ENCODE data around the gene THSD7B. TPM values are rescaled to one million over a fixed set of nuclear protein-coding genes. Genes with fewer than 3 reads are reported as not detected.
"Not testable (repeated sequence)": the region's sequence is repeated elsewhere in the genome, so short reads cannot be mapped to it uniquely, and the experiment has no call there.

THSD7B gene
- total RNA-seq, 1 donor from 2014 or later = 0.45 TPM

GRCh38 chr2:136917411-136917881 lies 152.1 kb downstream of the THSD7B start:
- no peak for DNase-seq
- ATAC-seq = no peak
- intact Hi-C loops (cut with micrococcal nuclease) = no loop called here

- ATAC-seq (no peak), DNase-seq (no peak)
- intact Hi-C loops (cut with micrococcal nuclease) = no loop called here
These were observed 154.3 kb downstream of the THSD7B start for GRCh38 chr2:136919682-136920081.

- intact Hi-C loops (cut with micrococcal nuclease) = no loop called here
- DNase-seq (no peak), ATAC-seq (no peak)
These were observed 155.4 kb downstream of the THSD7B start for GRCh38 chr2:136920652-136921333.

- no peak for ATAC-seq
- intact Hi-C loops (cut with micrococcal nuclease) = no loop called here
- DNase-seq = no peak
These were observed 161.8 kb downstream of the THSD7B start for GRCh38 chr2:136927156-136927555.

- intact Hi-C loops (cut with micrococcal nuclease) = no loop called here
- DNase-seq (no peak), ATAC-seq (no peak)
These were observed 164.2 kb downstream of the THSD7B start for GRCh38 chr2:136929531-136929930.

- DNase-seq (no peak), ATAC-seq (no peak)
- intact Hi-C loops (cut with micrococcal nuclease) = no loop called here
These were observed 167.4 kb downstream of the THSD7B start for GRCh38 chr2:136932700-136933099.

GRCh38 chr2:136935119-136935518 lies 169.8 kb downstream of the THSD7B start:
- ATAC-seq = no peak
- DNase-seq = no peak
- intact Hi-C loops (cut with micrococcal nuclease) = no loop called here

- no peak for ATAC-seq
- no peak for DNase-seq
- intact Hi-C loops (cut with micrococcal nuclease) = no loop called here
These were observed 190.7 kb downstream of the THSD7B start for GRCh38 chr2:136956050-136956449.

- ATAC-seq = no peak
- DNase-seq = no peak
- intact Hi-C loops (cut with micrococcal nuclease) = no loop called here
These were observed 191.7 kb downstream of the THSD7B start for GRCh38 chr2:136957044-136957443.

- intact Hi-C loops (cut with micrococcal nuclease) = no loop called here
- no peak for DNase-seq
- no peak for ATAC-seq
These were observed 196.9 kb downstream of the THSD7B start for GRCh38 chr2:136962105-136962725.

GRCh38 chr2:136966485-136966884 lies 201.1 kb downstream of the THSD7B start:
- peak; percentile 54 for ATAC-seq
- intact Hi-C loops (cut with micrococcal nuclease) = no loop called here
- DNase-seq = no peak

- ATAC-seq (no peak), DNase-seq (no peak)
- intact Hi-C loops (cut with micrococcal nuclease) = no loop called here
These were observed 215.0 kb downstream of the THSD7B start for GRCh38 chr2:136980303-136980702.

GRCh38 chr2:136981689-136982088 lies 216.3 kb downstream of the THSD7B start:
- ATAC-seq; DNase-seq; intact Hi-C loops (cut with micrococcal nuclease): not testable (repeated sequence)

- DNase-seq (no peak), ATAC-seq (no peak)
- intact Hi-C loops (cut with micrococcal nuclease) = no loop called here
These were observed 219.7 kb downstream of the THSD7B start for GRCh38 chr2:136985044-136985443.

GRCh38 chr2:136986605-136987221 lies 221.4 kb downstream of the THSD7B start:
- intact Hi-C loops (cut with micrococcal nuclease) = no loop called here
- ATAC-seq (no peak), DNase-seq (no peak)

- intact Hi-C loops (cut with micrococcal nuclease) = no loop called here
- DNase-seq (no peak), ATAC-seq (no peak)
These were observed 225.0 kb downstream of the THSD7B start for GRCh38 chr2:136990316-136990715.

GRCh38 chr2:136994793-136995192 lies 229.4 kb downstream of the THSD7B start:
- intact Hi-C loops (cut with micrococcal nuclease) = no loop called here
- no peak for ATAC-seq
- no peak for DNase-seq

GRCh38 chr2:136997557-136997956 lies 232.2 kb downstream of the THSD7B start:
- ATAC-seq = no peak
- DNase-seq = no peak
- intact Hi-C loops (cut with micrococcal nuclease) = no loop called here

GRCh38 chr2:137000811-137001210 lies 235.5 kb downstream of the THSD7B start:
- intact Hi-C loops (cut with micrococcal nuclease) = no loop called here
- DNase-seq = no peak

GRCh38 chr2:137002896-137003295 lies 237.6 kb downstream of the THSD7B start:
- DNase-seq = no peak
- ATAC-seq = no peak
- intact Hi-C loops (cut with micrococcal nuclease) = no loop called here

More at GRCh38 chr2:137000811-137001210, 235.5 kb downstream of the THSD7B start:
- ATAC-seq = no peak

GRCh38 chr2:137005210-137005609 lies 239.9 kb downstream of the THSD7B start:
- no peak for ATAC-seq
- intact Hi-C loops (cut with micrococcal nuclease) = no loop called here
- no peak for DNase-seq
